HG03575 (cell line): ENCODE data around the gene ITGA6.
"Not testable (repeated sequence)": the region's sequence is repeated elsewhere in the genome, so short reads cannot be mapped to it uniquely, and the experiment has no call there.

Experiments used
- ATAC-seq: cut with Tn5 transposase; IDR thresholded peaks from one replicate; pipeline ENCODE4 v1.9.1; 2021; ENCODE audit not compliant: unreplicated experiment, insufficient number of reproducible peaks, low FRiP score; ENCODE audit errors: extremely low read depth

Gene ITGA6

DNA sequence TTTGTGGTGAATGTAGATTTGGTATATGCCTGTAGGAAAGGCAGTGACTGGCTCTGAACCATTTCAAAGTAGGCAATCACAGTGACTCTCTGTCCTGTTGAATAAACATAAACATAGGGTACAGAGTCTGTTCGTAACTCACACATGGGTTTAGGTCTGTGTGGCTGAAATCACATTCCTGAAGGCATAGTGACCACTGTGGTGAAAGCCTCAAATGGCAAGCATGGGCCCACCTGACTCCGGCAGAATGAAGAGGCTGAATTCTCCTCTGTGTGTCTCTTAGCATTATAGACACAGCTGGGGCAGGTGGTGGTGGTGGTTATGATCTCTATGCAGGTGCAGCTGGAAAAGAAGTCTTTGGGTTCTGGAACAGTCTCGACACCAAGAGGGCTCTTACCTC is 61.2 kb downstream of the ITGA6 start:
- ATAC-seq = no peak

DNA sequence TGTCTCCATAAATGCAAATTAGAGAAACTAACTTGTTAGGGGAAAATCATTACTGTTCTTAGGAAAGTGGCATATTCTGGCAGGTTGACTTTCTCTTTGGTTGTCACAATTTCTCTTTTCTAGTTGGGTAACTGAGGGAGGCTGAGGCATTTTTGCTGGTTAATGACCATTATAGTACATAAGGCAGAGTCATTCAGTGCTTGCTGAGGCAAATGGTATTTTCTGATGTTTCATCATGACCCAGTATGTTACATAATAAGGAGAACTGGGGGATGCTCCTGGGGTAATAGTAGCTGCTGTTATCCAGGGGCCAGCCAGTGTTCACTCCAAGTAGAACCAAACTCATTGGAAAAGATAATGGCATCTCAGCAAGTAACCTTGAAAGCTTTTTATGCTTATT is 62.3 kb downstream of the ITGA6 start:
- ATAC-seq = no peak

DNA sequence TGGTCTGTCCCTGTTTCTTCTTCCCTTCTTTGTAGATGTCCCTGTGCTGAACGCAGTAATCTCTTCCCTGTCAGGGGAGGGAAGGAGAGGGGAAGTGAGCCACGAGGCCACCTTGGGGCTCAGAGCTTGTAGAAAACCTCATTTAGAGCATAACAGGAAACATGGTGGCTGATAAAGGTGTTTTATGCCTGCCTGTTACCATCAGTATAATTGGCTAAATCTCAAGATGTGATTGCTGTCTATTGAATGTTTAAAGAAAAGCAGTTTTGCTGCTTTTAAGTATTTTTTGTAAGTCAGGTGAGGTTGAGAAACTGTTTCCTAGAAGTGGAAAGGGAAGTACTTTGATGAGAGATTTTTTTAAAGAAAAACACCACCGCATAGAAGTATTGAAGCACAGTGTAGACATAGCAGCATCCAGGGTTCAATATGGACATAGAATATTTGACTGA is 68.8 kb downstream of the ITGA6 start:
- ATAC-seq = no peak

- ATAC-seq = no peak
Measured at GRCh38 chr2:172507199-172507598, 79.8 kb downstream of the ITGA6 start.

- no peak for ATAC-seq
Measured at GRCh38 chr2:172510088-172510487, 82.7 kb downstream of the ITGA6 start.

GRCh38 chr2:172510548-172510947 is 83.2 kb downstream of the ITGA6 start:
- no peak for ATAC-seq

DNA sequence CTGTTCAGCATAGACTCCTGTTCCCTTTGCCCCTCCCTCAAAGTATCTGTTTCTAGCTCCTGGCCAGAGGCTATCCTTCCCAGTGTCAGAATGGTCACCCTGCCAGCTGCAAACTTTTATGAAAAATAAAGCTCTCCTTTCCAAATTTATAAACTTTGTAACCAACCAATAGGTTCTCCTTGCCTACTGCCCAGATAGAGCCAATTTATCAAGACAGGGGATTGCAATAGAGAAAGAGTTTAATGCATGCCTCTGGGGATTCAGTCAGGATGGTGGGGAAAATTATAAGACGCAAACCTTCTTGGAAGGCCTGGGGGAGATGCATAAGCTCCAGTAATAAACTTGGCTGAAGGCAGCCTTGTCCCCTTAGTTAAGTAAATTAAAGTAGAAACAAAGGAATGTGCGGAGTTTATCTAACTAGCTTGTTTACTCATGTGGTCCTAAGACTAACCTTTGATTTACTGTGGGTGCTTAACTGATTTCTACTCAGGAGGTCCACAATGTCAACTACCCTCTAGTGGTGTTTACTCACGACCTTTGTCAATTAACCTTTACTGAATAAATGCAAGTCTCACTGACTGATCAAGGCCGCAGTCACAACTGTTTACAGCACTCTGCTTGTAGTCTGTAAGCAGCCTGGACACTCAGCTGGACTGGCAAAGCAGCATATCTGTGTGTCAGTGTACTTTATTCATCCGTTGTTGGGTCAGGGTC is 85.6 kb downstream of the ITGA6 start:
- ATAC-seq = no peak

GRCh38 chr2:172513524-172513900 is 86.1 kb downstream of the ITGA6 start:
- no peak for ATAC-seq

GRCh38 chr2:172513935-172514586 is 86.7 kb downstream of the ITGA6 start:
- no peak for ATAC-seq

- no peak for ATAC-seq
Measured at GRCh38 chr2:172516299-172516698, 88.9 kb downstream of the ITGA6 start.

GRCh38 chr2:172518995-172519394 is 91.6 kb downstream of the ITGA6 start:
- no peak for ATAC-seq

DNA sequence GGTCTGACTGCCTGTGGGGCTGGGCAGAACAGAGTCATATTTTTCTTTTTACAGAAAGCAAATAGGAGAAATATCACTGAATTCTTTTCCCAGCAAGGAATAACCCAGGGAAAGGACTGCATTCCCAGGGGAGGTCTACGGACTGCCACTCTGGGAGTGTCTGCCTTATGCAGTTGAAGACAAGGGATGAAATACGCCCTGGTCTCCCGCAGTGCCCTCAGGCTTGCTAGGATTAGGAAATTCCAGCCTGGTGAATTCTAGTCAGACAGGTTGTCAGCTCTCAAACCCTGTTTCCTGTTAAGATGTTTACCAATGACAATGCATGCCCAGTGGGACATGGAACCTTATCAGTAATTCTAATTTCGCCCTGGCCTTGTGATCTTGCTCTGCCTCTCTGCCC is 98.2 kb downstream of the ITGA6 start:
- no peak for ATAC-seq

DNA sequence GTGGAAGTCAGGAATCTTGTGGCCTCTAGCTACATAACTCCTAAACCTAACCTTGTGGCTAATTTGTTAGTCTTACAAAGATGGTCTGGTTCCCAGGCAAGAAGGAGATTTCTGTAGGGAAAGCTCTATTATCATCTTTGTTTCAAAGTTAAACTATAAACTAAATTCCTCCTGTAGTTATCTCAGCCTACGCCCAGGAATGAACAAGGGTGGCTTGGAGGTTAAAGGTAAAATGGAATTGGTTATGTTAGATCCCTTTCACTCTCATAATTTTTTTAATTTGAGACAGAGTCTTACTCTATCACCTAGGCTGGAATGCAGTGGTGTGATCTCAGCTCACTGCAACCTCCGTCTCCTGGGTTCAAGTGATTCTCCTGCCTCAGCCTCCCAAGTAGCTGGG is 103.9 kb downstream of the ITGA6 start:
- ATAC-seq = no peak

GRCh38 chr2:172532461-172532860 is 105.1 kb downstream of the ITGA6 start:
- not testable (repeated sequence) for ATAC-seq

GRCh38 chr2:172533687-172534086 is 106.3 kb downstream of the ITGA6 start:
- ATAC-seq = no peak

GRCh38 chr2:172535119-172535518 is 107.7 kb downstream of the ITGA6 start:
- no peak for ATAC-seq

DNA sequence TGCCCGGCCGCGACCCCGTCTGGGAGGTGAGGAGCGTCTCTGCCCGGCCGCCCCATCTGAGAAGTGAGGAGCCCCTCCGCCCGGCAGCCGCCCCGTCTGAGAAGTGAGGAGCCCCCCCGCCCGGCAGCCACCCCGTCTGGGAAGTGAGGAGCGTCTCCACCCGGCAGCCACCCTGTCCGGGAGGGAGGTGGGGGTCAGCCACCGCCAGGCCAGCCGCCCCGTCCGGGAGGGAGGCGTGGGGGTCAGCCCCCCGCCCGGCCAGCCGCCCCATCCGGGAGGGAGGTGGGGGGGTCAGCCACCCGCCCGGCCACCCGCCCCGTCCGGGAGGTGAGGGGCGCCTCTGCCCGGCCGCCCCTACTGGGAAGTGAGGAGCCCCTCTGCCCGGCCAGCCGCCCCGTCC is 110.5 kb downstream of the ITGA6 start:
- not testable (repeated sequence) for ATAC-seq

DNA sequence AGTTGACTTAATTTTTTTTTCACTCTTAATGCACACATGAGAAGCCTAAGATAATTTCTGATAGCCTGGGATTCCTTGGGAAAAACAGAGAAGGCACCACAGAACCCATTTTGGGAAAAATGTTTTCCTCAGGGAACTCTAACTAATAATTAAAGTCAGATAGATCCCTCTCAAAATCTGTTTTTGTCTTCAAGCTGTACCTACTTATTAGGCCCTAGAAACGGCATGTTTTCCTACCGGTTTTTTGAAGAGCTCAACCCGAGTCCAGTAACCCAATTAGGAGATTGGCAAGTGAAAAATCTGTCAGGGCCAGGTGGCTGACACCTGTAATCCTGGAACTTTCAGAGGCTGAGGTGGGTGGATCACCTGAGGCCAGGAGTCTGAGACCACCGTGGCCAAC is 112.4 kb downstream of the ITGA6 start:
- ATAC-seq = no peak

GRCh38 chr2:172540421-172540820 is 113.0 kb downstream of the ITGA6 start:
- ATAC-seq = no peak

DNA sequence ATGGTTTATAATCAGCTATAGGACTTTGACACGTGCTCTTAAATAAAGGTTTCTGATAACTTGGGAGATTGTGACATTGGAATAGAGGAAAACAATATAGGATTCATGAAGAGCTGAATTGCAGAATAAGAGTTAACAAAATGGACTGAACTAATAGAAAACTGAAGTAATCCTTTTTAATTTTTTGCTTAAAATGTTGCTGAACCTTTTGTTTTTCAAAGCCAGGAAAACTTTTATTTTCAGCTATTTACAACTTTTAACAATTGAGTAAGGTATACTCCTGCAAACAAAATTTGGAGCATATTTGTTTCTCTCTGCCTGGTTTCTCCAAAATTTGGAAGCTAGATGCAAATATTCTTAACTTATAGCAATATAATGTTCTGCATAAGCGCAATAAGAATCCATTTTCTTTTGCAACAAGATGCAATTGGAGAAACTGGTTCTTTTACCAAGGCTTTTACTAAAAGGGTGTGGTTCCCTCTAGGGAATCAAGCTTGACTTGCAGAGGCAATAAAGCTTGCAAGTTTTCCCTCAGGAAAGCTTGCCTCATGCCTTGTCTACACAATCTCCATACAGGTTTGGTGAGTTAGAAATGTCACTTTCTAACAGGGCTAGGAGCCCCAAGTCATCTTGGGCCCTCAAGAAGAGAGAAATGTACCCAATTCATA is 118.2 kb downstream of the ITGA6 start:
- ATAC-seq = no peak
